Measurements from ENCODE around the gene AK9. TPM values are rescaled to one million over a fixed set of nuclear protein-coding genes. Genes with fewer than 3 reads are reported as not detected.
"Not testable (repeated sequence)": the region's sequence is repeated elsewhere in the genome, so short reads cannot be mapped to it uniquely, and the experiment has no call there.

The AK9 gene
- total RNA-seq, 1 experiment from 2014 or later: 3.5 TPM

DNA sequence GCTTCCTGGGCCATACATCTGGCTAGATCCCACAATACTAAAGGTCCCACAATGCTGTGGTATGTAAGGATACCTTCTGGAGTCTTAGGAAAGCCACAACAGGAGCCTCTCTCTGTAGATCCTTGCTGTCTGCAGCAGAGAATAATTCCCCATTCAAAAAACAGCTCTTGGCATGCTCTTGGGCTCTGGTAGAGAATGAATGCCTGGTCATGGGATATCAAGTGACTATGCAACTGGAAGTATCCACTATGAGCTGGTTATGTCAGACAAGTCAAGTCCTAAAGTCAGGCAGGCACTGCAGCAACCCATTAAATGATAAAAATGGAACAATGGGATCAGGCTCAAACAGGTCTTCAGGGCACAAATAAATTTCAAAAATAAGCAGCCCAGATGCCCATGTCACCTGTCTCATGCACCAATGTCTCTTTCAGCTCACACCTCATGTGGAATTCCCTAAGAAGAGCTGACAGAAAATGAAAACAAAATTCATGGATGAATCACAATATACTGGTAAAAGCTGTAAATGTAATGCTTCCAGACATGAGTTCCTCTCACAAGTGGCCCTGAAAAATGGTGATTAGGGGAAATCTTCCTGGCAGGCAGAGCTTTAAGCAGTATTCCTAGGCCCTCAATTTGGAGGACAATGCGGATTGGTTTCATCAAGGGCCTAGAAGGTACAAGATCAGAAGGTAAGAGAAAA is 4.3 kb downstream of the AK9 start:
- Histone ChIP-seq H3K9ac (ENCODE audit: low read length) (no peak overlapping the region), H3K36me3 (ENCODE audit: control insufficient read depth in 1 of 2, insufficient read depth in 2 of 2, low read length in 2 of 2) (no peaks in the 10 kb centered on the region), H3K79me2 (ENCODE audit: insufficient read depth, low read length) (no peaks in the 10 kb centered on the region), H3K27ac (ENCODE audit: low read depth, low read length) (no peak overlapping the region), H3K4me3 (replicated peaks in 1 of 2; ENCODE audit: low read depth in 1 of 2, low read length in 2 of 2) (no peak overlapping the region), H3K27me3 (ENCODE audit: insufficient read depth, low read length) (0 out of 2 replicates have a peak, but pooled peaks cover 7% of the 10 kb centered on the region), H3K9me2 (ENCODE audit: insufficient read depth) (no peaks in the 10 kb centered on the region), H2AFZ (ENCODE audit: low read depth, low read length, poor library complexity, severe bottlenecking) (no peak overlapping the region), H3K4me2 (ENCODE audit: low read length) (peak overlapping the region; percentile 19; the same call in 1 of the 2 replicates), H3K4me1 (ENCODE audit: control insufficient read depth in 1 of 2, insufficient read depth in 2 of 2, low read length in 2 of 2) (peaks cover 3 to 23% of the 10 kb centered on the region in 2 experiments), H3K9me3 (ENCODE audit: control insufficient read depth in 1 of 2, insufficient read depth in 1 of 2, low read depth in 1 of 2, low read length in 2 of 2) (no peaks in the 10 kb centered on the region), H4K20me1 (ENCODE audit: insufficient read depth) (no peaks in the 10 kb centered on the region)
- TF ChIP-seq CBX3 (IDR thresholded peaks at IDR 0.05; ENCODE audit: low read depth) (no peak), EZH2 (IDR thresholded peaks at IDR 0.05) (no peak), TCF7L2 (IDR thresholded peaks at IDR 0.05; ENCODE audit: borderline replicate concordance, extremely low read depth, insufficient read depth, insufficient read length) (no peak), EZH2phosphoT487 (IDR thresholded peaks at IDR 0.05; ENCODE audit: borderline replicate concordance) (no peak), ZFX (IDR thresholded peaks at IDR 0.05) (no peak), FOSL1 (IDR thresholded peaks at IDR 0.05; ENCODE audit: low read depth) (no peak), ZNF274 (IDR thresholded peaks at IDR 0.05; ENCODE audit: low read depth, low read length) (no peak), YY1 (IDR thresholded peaks at IDR 0.05; ENCODE audit: extremely low read depth, insufficient replicate concordance, low read depth, low read length) (no peak), SIN3A (IDR thresholded peaks at IDR 0.05; ENCODE audit: low read depth) (no peak), EGR1 (IDR thresholded peaks at IDR 0.05; ENCODE audit: low read depth) (no peak)
- TF ChIP-seq, protein P1, sequence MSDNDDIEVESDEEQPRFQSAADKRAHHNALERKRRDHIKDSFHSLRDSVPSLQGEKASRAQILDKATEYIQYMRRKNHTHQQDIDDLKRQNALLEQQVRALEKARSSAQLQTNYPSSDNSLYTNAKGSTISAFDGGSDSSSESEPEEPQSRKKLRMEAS (IDR thresholded peaks at IDR 0.05): no peak
- ChIA-PET CTCF (no interaction called here), POLR2A (no interaction called here), RAD21 (ENCODE audit: low non-redundant PET in 1 of 2, low total read pairs in 2 of 2, uncharacterized antibody in 2 of 2, unreplicated experiment in 2 of 2) (no interaction called here)
- DNase-seq (ENCODE audit: low read depth, low spot score) (no peak), ATAC-seq (no peak)
- intact Hi-C loops (cut with micrococcal nuclease): no loop called here
- no TSS peak for BruUV-seq (replicated peaks)

DNA sequence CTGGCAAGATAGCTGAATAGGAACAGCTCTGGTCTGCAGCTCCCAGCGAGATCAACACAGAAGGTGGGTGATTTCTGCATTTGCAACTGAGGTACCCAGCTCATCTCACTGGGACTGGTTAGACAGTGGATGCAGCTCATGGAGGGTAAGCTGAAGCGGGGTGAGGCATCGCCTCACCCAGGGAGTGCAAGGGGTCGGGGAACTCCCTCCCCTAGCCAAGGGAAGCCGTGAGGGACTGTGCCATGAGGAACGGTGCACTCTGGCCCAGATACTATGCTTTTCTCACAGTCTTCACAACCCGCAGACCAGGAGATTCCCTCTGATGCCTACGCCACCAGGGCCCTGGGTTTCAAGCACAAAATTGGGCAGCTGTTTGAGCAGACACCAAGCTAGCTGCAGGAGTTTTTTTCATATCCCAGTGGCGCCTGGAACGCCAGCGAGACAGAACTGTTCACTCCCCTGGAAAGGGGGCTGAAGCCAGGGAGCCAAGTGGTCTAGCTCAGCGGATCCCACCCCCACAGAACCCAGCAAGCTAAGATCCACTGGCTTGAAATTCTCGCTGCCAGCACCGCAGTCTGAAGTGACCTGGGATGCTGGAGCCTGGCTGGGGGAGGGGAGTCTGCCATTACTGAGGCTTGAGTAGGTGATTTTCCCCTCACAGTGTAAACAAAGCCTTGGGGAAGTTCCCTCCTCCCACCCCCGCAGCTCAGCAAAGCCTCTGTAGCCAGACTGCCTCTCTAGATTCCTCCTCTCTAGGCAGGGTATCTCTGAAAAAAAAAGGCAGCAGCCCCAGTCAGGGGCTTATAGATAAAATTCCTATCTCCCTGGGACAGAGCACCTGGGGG is 12.1 kb downstream of the AK9 start:
- H3K79me2 ChIP-seq (ENCODE audit: insufficient read depth, low read length); H2AFZ ChIP-seq (ENCODE audit: low read depth, low read length, poor library complexity, severe bottlenecking); POLR2A ChIA-PET; H3K4me1 ChIP-seq (ENCODE audit: control insufficient read depth in 1 of 2, insufficient read depth in 2 of 2, low read length in 2 of 2); H3K36me3 ChIP-seq (ENCODE audit: control insufficient read depth in 1 of 2, insufficient read depth in 2 of 2, low read length in 2 of 2); CTCF ChIA-PET; H3K9me2 ChIP-seq (ENCODE audit: insufficient read depth); H3K9me3 ChIP-seq (ENCODE audit: control insufficient read depth in 1 of 2, insufficient read depth in 1 of 2, low read depth in 1 of 2, low read length in 2 of 2); H4K20me1 ChIP-seq (ENCODE audit: insufficient read depth); intact Hi-C loops (cut with micrococcal nuclease); H3K9ac ChIP-seq (ENCODE audit: low read length); DNase-seq (ENCODE audit: low read depth, low spot score); H3K27me3 ChIP-seq (ENCODE audit: insufficient read depth, low read length); BruUV-seq (replicated peaks); H3K4me3 ChIP-seq (replicated peaks in 1 of 2; ENCODE audit: low read depth in 1 of 2, low read length in 2 of 2); H3K4me2 ChIP-seq (ENCODE audit: low read length); H3K27ac ChIP-seq (ENCODE audit: low read depth, low read length); ATAC-seq: not testable (repeated sequence)
- RAD21 ChIA-PET (ENCODE audit: low non-redundant PET in 1 of 2, low total read pairs in 2 of 2, uncharacterized antibody in 2 of 2, unreplicated experiment in 2 of 2): interaction anchor here in 1 of 2 experiments (0.7 kb wide), 1 partner anchor 328 kb away, joined by 4 read pairs; no protein-coding TSS in a partner anchor
